ENCODE results near the gene TM9SF4.
A peak's percentile ranks its signal among the peaks of the same experiment; 100 is the strongest.
"Not testable (repeated sequence)": the region's sequence is repeated elsewhere in the genome, so short reads cannot be mapped to it uniquely, and the experiment has no call there.

The TM9SF4 gene

DNA sequence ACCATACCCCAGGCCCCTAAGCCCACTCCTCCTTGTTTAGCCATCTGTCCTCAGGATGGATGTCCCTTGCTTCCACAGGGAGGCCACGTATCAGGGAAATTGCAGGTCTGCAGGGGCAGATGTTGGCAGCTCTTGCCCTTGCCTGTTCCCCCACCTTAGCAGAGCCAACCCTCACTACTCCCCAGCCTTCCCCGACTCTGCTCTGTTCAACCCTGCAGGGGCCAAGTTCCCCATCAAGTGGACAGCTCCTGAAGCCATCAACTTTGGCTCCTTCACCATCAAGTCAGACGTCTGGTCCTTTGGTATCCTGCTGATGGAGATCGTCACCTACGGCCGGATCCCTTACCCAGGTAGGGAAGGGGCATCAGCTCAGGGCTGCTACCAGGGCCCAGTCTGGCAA lies 10.7 kb upstream of the TM9SF4 start:
- DNase-seq = no peak

DNA sequence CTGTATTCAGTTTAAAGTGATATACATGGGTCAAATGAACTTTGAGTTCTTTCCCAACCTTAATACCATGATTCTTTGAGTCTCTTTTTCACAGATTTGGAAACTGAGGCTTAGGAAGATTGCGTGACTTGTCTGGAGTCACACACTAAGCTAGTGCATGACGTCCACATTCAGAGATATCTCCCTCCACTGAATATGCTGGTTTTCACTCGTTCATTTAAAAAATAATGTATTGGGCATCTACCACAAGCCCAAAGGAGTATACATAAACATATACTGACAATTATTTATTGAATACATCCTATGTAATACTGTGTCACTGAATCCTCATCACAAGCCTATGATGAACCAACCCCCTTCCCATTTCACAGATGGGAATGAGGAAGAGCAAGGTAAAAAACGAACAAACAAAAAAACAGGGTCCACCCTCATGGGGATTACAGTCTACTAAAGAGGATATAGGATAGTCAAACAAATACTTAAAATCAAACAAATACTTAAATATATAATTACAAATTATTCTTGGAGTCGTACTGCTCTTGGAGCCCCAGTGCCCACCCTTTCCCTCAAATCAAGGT lies 611 bp upstream of the TM9SF4 start:
- no peak for DNase-seq

DNA sequence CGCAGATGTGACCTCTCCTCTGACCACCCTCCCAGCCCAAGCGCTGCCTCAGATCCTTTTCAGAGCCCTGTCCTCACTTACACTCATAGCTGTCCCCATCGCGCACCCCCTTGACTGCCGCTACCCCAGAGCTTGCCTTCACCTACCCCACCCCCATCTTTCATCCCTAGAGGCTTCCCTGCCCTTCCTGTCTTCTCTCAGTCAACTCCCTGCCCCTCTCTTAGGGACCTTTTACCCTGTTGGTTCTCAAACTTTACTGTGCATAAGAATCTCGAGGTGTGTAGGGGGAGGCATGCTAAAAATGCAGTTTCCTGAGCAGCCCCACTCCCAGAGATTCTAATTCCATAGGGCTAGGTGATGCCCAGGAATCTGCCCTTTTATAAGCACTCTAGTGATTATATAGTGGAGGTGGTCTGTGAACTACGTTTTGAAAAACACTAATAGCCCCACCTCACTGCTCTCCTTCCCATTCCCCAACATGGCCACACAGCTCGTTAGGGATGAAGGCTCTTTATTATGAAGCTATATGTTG lies 725 bp downstream of the TM9SF4 start:
- DNase-seq = peak; percentile 23

DNA sequence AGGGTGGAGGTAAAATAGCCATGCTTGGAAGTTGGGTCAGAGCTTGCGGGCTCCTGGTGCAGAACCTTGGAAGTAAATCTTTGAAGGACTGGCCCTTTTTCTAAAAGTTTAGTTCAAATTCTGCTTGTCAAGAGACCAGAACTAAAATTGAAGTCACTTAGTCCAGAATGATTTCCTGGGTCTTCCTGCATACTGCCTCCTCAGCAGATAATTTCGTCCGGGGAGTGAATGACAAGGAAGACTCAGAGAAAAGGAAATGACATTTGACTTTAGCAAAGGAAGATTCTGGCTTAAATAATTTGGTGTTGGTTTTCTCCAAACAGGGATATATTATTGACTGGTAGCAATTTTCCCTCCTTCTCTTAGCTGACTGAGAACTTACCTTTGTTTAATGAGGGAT lies 1.2 kb downstream of the TM9SF4 start:
- no peak for DNase-seq

DNA sequence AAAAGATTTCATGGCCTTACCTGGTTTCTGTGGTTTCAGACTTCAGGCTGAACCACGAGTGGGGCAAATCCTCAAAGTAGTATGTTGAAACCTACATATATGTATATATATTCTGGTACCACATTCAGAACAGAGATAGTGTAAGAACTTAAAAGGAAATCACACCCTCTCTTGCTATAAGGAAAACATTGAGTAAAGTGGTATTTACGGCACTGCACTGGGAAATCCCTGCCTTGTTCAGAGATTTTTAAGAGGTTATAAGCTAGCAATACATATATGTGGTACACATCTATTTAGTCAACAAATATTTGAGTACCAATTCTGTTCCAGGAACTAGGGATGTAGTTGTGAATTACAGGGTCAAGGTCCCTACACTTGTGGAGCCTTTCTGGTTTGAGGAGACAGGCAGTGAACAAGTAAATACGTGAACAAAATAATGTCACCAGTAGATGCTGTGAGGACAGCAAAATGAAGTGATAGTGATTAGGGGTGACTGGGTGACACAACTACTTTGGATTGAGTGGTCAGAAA lies 1.7 kb downstream of the TM9SF4 start:
- no peak for DNase-seq

DNA sequence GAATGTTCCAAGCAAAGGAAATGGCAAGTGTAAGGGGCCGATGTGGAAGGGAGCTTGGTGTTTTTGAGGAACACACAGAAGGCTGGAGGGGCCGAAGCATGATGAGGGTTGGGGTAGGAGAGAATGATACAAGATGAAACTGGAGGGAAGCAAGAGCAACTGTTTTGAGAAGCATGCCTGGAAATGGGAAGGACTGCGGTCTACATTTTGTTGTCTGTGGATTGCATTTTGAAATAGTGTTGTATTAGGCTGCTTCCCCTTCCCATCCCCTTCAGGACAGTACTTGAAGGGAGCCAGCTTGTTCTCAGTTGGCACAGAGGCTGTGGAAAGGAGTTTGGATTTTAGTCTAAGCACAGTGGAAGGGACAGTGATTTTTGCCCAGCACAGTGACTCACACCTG lies 2.2 kb downstream of the TM9SF4 start:
- no peak for DNase-seq

DNA sequence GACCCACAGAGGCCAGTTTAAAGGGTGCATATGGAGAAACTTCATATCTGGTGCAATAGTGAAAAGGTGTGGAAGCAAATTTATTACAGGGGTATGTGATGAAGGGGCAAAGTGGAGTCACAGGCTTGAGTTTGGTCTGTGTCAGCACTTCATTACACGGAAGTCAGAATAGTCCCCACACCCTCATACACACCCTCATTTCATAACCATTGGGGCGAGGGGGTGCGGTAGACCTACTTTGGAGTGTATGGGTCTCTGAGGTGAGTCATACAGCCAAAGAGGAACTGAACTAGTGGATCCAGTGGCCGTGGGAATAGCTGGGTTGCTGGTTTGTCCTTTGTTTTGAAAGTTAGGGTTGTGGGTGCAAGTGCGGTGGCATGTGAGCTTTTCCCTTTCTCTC lies 3.3 kb downstream of the TM9SF4 start:
- DNase-seq = no peak

DNA sequence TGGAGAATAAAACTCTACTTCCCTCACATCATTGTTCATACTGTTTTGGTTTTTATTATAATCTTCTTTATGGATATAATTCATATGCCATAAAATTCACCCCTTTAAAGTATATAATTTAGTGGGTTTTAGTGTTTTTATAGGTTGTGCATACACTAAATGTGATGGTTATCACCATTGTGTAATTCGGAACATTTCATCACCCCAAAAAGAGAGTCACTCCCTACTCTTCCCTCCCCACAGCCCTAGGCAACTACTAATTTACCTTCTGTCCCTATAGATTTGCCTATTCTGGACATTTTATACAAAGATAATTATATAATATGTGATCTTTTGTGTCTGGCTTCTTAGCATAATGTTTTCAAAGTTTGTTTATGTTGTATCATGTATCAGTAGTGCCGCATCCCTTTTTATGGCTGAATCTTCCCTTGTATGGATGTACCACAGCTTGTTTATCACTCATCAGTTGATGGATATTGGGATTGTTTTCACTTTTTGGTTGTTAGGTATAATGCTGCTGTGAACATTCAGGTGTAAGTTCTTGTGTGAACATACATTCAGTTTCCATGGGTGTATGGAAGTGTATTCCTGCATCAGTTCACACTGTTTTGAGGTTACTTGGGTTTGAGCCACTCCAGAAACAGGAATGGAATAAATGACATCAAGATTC lies 4.2 kb downstream of the TM9SF4 start:
- no peak for DNase-seq

DNA sequence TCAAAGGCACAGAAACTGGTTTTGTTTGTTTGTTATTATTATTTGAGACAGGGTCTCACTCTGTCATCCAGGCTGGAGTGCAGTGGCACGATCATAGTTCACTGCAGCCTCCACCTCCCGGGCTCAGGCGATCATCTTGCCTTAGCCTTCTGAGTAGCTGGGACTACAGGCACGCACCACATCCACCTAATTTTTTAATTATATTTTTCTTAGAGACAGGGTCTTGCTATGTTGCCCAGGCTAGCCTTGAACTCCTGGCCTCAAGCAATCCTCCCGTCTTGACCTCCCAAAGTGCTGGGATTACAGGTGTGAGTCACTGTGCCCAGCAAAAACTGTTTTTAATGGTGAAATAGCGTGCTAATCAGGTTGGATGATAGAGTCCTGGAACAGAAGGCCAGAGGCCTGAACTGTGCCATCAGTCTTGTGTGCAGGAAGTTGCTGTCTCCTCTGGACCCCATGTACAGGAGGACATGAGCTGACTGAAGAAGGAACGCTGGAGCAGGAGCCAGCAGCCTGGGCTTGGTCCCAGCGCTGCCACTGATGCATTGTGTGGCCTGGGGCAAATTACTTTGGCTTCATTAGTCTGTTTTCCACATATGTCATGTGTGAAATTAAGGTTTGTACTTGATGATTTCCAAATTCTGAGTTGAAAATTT lies 4.9 kb downstream of the TM9SF4 start:
- DNase-seq = no peak

DNA sequence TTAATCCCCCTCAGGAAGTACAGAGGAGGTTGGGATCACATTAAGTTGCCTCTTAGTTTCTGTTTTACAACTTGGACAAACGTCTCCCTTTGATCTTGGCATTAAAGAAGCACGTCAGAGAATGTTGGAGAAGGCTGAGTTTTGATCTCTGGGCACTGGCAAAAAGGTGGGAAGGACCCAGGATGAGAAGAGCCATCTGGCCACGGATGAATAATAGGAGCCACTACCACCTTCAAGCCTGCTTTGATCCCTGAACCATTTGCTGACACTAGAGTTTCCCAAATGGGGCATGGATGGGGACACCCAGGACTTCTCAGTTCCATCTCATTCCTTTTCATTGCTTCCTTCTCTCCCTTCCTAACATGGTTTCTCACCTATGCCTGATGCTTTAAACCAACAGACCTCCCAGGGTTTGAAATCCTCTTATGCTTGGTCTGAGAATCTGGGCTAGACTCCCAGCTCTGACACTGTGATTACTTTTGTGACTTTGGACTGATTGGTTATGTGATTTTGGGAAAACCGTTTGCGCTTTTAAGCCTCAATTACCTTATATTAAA lies 5.8 kb downstream of the TM9SF4 start:
- DNase-seq = no peak

DNA sequence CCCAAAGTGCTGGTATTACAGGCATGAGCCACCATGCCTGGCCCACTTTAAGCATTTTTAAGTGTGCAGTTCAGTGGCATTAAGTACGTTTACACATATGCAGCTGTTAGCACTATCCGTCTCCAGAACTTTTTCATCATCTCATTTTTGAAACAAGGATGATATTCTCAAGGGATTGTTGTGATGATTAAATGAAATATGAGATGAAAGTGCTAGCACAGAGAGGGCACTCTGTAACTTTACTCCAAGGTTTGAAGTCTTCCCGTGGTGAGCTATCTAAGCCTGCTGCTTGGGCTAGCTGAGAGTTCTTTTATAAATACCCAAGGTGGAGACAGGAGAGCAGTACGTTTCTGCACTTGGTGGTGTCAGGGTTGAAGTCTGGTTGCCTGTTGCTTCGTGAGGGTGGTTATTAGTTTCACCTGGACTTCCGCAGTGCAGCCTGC lies 6.6 kb downstream of the TM9SF4 start:
- DNase-seq = peak; percentile 49

DNA sequence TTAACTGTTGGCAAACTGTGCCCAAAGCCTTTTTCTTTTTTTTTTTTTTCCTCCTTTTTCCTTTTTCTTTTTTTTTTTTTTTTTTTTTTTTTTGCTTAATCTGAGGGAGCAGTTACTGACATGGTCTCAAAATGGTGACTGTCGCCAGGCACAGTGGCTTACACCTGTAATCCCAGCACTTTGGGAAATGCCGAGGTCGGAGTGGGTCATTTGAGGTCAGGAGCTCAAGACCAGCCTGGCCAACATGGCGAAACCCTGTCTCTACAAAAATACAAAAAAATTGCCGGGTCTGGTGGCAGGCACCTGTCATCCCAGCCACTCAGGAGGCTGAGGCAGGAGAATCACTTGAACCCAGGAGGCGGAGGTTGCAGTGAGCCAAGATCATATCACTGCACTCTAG lies 7.3 kb downstream of the TM9SF4 start:
- not testable (repeated sequence) for DNase-seq

DNA sequence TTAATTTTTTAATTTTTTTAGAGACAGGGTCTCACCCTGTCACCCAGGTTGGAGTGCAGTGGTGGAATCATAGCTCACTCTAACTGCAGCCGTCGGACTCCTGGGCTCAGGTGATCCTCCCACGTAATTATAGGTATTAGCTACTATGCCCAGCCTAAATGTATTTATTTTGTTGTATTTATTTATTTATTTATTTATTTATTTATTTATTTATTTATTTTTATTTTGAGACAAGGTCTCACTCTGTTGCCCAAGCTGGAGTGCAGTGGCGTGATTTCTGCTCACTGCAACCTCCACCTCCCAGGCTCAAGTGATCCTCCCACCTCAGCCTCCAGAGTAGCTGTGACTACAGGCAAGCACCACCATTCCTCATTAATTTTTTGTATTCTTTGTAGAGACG lies 8.9 kb downstream of the TM9SF4 start:
- DNase-seq = not testable (repeated sequence)

DNA sequence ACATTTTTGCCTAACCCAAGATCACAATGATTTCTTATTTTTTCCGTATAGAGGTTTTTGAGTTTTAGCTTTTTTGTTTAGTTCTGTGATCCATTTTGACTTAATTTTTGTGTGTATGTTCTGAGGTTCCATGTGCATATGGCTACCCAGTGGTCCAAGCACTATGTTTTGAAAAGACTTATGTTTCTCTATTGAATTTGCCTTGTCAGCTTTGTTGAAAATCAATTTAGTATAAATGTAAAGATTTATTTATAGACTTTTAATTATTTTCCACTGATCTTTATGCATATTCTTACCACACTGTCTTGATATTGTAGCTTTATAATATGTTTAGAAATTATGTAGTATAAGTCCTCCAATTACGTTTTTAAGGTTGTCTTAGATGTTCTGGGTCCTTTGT lies 10.2 kb downstream of the TM9SF4 start:
- no peak for DNase-seq

DNA sequence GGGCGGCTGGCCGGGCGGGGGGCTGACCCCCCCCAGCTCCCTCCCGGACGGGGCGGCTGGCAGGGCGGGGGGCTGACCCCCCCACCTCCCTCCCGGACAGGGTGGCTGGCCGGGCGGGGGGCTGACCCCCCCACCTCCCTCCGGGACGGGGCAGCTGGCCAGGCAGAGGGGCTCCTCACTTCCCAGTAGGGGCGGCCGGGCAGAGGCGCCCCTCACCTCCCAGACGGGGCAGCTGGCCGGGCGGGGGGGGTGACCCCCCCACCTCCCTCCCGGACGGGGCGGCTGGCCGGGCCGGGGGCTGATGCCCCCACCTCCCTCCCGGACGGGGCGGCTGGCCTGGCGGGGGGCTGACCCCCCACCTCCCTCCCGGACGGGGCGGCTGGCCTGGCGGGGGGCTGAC lies 12.4 kb downstream of the TM9SF4 start:
- DNase-seq = not testable (repeated sequence)

DNA sequence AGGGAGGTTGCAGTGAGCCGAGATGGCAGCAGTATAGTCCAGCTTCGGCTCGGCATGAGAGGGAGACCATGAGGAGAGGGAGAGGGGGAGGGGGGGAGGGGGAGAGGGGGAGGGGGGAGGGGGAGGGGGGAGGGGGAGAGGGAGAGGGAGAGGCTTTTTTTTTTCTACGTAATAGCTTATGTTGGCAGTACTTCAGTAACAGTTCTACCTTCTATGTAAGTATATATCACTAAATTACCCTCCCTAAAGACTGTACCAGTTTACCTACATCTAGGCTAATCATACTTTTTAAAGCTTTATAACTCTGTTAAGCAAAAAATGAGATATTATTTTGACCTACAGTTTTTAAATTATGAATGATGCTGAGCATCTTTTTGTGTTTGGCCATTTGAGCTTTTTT lies 13.6 kb downstream of the TM9SF4 start:
- DNase-seq = no peak

DNA sequence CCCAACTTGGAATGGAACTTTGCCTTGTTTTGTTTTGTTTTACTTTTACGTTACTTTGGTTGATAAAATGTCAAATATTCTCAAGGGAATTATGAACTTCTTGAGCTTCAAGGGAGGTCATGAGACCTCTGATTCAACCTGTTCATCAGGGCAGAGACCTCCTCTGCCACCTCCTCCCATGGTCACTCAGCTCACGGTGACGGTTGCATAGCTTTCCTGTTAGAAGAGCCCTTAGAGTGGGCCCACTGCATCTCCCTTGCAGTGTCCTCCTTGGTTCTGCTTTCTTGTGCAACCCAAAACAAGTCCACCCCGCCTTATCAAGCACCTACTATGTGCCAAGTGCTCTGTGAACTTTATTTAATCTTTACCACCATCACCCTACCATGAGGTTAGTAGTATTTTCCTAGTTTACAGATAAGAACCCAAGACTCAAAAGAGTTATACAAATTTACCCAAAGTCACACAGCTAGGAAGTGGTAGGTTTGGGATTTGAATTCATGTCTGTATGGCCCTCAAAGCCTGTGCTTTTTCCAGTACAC lies 15.5 kb downstream of the TM9SF4 start:
- no peak for DNase-seq

DNA sequence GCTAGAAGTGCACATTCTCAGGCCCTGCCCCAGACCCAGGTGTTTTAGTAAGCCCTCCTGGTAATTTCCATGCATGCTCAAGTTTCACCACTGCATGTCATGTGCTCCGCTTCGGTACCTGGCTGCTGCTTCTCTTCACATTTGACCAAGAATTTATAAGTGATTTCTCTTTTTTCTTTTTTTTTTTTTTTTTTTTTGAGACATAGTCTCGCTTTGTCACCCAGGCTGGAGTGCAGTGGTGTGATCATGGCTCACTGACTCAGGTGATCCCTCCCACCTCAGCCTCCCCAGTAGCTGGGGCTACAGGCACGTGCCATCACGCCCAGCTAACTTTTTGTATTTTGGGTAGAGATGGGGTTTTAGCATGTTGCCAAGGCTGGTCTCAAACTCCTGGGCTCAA lies 16.0 kb downstream of the TM9SF4 start:
- no peak for DNase-seq

DNA sequence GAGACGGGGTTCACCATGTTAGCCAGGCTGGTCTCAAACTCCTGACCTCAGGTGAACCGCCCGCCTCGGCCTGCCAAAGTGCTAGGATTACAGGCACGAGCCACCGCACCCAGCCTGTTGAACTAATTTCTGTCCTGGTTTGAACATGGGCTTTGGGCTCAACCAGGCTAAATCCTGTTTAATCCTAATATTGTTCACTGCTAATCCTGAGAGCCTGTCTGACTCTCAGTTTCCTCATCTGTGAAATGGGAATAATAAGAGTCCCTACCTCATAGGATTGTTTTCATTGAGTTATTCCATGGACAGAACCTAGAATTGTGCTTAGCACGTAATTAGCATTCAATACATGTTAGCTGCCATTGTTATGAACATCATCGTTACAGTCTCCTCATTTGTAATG lies 17.4 kb downstream of the TM9SF4 start:
- DNase-seq = no peak

DNA sequence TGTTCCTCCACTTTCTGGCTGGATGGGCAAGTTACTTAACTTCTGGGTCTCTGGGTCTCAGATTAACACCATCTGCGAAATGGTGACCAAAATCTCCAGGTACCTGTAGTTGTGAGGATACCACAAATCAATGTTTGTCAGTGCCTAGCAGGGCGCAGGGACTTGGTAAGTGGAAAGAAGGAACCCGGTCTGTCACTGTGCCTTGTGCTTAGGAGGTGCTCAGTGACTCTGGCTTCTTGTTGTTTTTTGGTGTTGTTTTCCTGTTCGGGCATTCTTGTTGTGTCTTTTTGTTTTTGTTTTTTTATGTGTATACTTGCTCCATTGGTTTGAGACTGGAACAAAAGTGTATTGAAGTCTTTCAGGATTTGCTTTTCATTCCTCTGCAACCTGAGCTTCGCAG lies 17.8 kb downstream of the TM9SF4 start:
- no peak for DNase-seq

DNA sequence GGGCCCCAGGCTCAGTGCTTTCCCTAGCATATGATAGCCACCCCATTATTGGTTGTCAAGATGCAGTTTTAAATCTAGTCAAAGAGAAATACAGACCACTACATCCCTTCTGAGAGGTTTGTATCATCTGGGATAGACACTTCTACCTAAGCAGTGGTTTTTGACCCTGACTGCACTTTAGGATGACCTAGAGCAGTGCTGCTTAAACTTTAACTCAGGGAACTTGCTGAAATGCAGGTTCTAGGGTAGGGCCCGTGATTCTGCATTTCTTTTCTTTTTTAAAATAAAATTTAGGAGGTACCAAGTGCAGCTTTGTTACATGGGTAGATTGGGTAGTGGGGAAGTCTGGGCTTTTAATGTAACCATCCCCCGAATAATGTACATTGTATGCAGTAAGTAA lies 18.7 kb downstream of the TM9SF4 start:
- DNase-seq = no peak

DNA sequence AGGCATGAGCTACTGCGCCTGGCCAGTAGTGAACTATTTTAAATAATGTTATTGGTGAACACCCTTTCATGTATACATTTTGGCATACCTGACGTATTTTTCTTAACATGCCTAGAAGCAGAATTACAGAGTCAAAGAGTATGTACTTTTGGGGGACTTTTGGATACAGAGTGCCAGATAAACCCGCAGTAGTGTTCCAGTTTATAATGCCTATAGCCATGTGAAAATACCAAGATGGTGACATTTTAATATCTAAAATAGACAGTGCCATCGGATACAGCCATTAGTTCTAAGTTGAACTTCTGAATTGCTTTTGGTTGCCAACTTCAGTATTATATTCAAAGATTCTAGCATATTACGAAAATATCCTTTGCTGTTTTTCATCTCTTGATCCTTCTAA lies 20.3 kb downstream of the TM9SF4 start:
- DNase-seq = no peak

DNA sequence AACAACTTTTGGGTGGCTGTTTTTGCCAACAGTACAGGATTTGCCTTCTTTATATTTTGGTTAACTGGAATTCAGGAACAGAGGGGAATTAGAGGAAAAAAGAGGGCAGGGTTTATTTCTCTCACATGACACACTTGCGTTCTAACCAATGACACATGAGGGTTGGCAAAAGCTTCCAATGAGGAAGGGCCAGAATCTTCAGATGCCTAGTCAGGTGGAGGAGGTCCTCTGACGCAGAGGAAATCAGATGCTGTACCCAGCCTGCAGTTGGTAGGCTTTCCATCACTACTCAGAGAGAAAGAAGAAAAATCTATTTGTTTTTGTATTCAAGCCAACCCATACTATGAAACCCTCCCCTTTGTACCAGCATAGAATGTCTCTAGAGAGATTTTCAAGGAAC lies 20.8 kb downstream of the TM9SF4 start:
- DNase-seq = no peak

DNA sequence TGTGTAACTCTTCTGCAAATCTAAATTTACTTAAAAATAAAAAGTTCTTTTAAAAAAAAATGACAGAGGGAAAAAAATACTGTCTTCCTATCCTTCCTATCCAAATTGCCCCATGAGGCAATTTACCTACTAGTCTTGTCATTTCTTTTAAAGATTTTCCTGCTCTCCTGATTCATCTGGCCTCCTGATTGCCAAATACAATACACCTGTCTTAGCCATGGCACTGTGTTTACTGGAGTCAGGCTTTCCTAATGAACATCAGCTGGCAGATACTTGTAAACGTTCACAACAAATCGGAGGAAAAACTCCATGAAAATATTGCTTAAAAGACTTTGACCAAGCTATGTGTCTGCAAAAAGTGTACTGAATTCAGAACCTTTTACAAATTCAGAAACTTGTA lies 21.5 kb downstream of the TM9SF4 start:
- no peak for DNase-seq
